ENCODE data around the gene NKAIN4.

NKAIN4 gene

DNA sequence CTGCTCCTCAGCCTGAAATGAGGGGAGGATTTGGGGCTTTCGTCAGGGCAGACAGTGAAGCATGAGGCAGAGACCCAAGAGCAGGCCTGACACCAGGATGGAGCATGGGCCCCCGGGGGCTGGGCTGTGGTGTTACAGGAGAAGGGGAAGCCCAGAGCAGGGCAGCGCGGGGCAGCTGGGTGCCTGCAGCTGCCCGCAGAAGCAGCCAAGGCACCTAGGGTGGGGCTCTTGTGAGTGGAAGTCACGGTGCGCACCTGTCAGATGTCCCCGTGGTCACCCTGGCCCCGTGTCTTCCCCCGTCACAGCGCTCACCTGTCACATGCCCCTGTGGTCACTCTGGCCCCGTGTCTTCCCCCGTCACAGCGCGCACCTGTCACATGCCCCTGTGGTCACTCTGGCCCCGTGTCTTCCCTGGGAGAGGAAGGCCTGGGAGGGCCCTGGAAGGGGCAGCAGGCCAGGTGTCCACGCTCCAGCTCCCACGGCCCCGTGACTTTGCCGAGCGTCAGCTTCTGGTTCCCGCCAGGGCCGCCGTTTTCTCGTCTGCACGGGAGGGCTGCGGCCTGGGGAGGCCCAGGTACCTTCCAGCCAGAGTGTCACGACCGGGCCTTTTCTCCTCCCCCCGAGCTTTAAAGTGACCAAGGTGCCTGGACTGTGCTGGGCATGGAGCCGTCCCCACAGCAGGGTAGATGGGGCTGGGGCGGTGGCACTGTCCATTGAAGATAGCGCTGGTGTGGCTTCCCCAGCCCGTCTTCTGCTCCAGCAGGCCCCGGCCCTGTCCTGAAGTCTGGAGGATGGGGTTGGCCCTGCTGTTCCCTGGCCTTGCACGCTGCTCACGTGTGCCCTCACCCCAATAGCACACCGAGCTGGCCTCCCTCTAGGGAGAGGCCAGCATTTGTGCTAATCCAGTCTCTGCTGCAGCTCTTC lies 27.7 kb upstream of the NKAIN4 start:
- Histone ChIP-seq H3K4me1 (ENCODE audit: control insufficient read depth, insufficient read depth, low read length) (no peaks in the 10 kb centered on the region), H3K9me3 (ENCODE audit: control insufficient read depth, insufficient read depth, low read length) (no peaks in the 10 kb centered on the region), H3K36me3 (ENCODE audit: control insufficient read depth, insufficient read depth, low read length) (peaks cover 36% of the 10 kb centered on the region), H3K27ac (ENCODE audit: low read length) (no peak overlapping the region), H3K27me3 (ENCODE audit: control insufficient read depth, insufficient read depth, low read length) (no peaks in the 10 kb centered on the region), H3K4me3 (ENCODE audit: low read length) (no peak overlapping the region)
- WGBS (ENCODE audit: insufficient coverage, insufficient read length), result no CpG with 5 or more reads among the region's 38 CpGs
- DNase-seq (ENCODE audit: low read depth, low spot score), result no peak

DNA sequence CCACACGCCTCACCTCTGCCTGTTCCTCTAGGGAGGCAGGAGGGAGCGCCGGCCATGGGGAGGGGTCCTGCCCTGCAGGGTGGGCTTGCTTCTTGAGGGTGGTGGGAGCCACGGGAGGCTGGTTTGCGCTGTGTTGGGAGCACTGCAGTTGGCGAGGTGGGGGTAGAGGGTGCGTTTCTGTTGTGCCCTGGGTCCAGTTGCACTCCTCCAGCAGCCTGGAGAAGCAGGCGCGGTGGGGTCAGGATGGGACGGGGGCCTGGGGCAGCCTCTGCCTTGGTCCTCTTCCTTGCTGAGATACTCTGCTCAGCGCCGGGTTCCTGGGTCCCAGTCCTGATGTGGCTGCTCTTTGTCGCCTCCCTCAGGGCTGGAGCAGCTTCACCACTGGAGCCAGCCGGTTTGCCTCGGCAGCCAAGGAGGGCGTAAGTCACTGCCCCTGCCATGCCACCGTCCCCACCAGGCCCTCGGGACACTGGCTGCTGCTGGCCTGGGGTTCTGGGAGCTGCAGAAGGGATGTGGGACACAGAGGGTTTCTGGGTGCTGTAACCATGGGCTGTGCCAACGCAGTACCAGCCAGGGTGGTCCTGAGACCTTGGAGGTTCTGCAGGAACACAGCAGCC lies 26.8 kb upstream of the NKAIN4 start:
- Histone ChIP-seq H3K4me1 (ENCODE audit: control insufficient read depth, insufficient read depth, low read length) (no peaks in the 10 kb centered on the region), H3K9me3 (ENCODE audit: control insufficient read depth, insufficient read depth, low read length) (no peaks in the 10 kb centered on the region), H3K36me3 (ENCODE audit: control insufficient read depth, insufficient read depth, low read length) (peaks cover 41% of the 10 kb centered on the region), H3K4me3 (ENCODE audit: low read length) (no peak overlapping the region), H3K27me3 (ENCODE audit: control insufficient read depth, insufficient read depth, low read length) (no peaks in the 10 kb centered on the region), H3K27ac (ENCODE audit: low read length) (no peak overlapping the region)
- no CpG with 5 or more reads among the region's 19 CpGs for WGBS (ENCODE audit: insufficient coverage, insufficient read length)
- no peak for DNase-seq (ENCODE audit: low read depth, low spot score)

DNA sequence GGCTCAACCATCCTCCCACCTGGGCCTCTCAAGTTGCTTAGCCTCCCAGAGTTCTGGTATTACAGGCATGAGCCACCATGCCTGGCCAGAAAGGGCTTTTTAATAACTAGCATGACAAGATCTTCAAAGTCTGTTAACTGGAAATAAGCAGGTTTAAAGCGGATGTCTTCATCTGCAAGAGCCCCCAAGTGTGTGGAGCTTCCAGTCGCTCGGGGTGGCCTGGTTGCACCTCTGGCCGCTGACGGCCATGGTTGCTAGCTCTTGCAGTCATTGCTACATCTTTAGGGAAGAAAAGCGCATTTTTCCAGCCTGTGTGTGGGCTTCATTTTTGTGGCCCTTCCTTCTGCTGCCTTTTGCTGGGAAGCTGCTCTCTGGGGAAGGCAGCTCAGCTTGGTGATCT lies 26.1 kb upstream of the NKAIN4 start:
- Histone ChIP-seq H3K36me3 (ENCODE audit: control insufficient read depth, insufficient read depth, low read length) (peaks cover 38% of the 10 kb centered on the region), H3K4me1 (ENCODE audit: control insufficient read depth, insufficient read depth, low read length) (no peaks in the 10 kb centered on the region), H3K27ac (ENCODE audit: low read length) (no peak overlapping the region), H3K4me3 (ENCODE audit: low read length) (no peak overlapping the region), H3K27me3 (ENCODE audit: control insufficient read depth, insufficient read depth, low read length) (no peaks in the 10 kb centered on the region), H3K9me3 (ENCODE audit: control insufficient read depth, insufficient read depth, low read length) (no peaks in the 10 kb centered on the region)
- WGBS (ENCODE audit: insufficient coverage, insufficient read length), result no CpG with 5 or more reads among the region's 6 CpGs
- no peak for DNase-seq (ENCODE audit: low read depth, low spot score)

DNA sequence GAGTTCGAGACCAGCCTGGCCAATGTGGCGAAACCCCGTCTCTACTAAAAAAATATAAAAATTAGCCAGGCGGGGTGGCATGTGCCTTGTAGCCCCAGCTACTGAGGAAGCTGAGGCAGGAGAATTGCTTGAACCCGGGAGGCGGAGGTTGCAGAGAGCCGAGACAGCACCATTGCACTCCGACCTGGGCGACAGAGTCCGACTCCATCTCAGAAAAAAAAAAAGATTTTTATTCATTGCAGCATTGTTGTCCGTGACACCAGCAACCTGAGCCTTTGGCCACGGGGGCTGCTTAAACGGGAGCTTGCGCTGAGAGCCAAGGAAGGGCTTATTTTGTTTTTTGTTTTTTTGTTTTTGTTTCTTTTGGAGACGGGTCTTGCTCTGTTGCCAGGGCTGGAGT lies 25.7 kb upstream of the NKAIN4 start:
- WGBS (ENCODE audit: insufficient coverage, insufficient read length), result no CpG with 5 or more reads among the region's 15 CpGs
- no peak for DNase-seq (ENCODE audit: low read depth, low spot score)
- Histone ChIP-seq H3K27me3 (ENCODE audit: control insufficient read depth, insufficient read depth, low read length) (no peaks in the 10 kb centered on the region), H3K9me3 (ENCODE audit: control insufficient read depth, insufficient read depth, low read length) (no peaks in the 10 kb centered on the region), H3K27ac (ENCODE audit: low read length) (no peak overlapping the region), H3K4me3 (ENCODE audit: low read length) (no peak overlapping the region), H3K4me1 (ENCODE audit: control insufficient read depth, insufficient read depth, low read length) (no peaks in the 10 kb centered on the region), H3K36me3 (ENCODE audit: control insufficient read depth, insufficient read depth, low read length) (peaks cover 36% of the 10 kb centered on the region)

DNA sequence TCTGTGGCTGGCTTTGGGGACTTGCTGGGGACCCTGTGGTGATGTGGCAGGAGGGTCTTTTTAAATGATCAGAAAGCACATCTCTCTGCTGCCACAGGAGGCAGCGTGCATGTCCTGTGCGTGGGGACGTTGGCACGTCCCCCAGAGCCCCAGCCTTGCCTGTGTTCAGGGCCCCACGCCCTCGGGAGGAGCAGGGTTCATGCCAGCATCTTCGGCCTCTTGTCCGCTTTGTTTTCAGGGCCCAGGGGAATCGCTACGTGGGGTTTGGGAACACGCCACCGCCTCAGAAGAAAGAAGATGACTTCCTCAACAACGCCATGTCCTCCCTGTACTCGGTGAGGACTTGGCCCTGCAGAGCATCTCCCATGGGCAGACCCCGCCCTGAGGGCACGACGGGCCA lies 24.4 kb upstream of the NKAIN4 start:
- H3K27me3 ChIP-seq (ENCODE audit: control insufficient read depth, insufficient read depth, low read length), result no peaks in the 10 kb centered on the region
- no peak overlapping the region for H3K27ac ChIP-seq (ENCODE audit: low read length)
- H3K4me1 ChIP-seq (ENCODE audit: control insufficient read depth, insufficient read depth, low read length), result 0 out of 2 replicates have a peak, but pooled peaks cover 1% of the 10 kb centered on the region
- WGBS (ENCODE audit: insufficient coverage, insufficient read length), result no CpG with 5 or more reads among the region's 17 CpGs
- no peak overlapping the region for H3K4me3 ChIP-seq (ENCODE audit: low read length)
- H3K36me3 ChIP-seq (ENCODE audit: control insufficient read depth, insufficient read depth, low read length), result peaks cover 32% of the 10 kb centered on the region
- no peak for DNase-seq (ENCODE audit: low read depth, low spot score)
- no peaks in the 10 kb centered on the region for H3K9me3 ChIP-seq (ENCODE audit: control insufficient read depth, insufficient read depth, low read length)

DNA sequence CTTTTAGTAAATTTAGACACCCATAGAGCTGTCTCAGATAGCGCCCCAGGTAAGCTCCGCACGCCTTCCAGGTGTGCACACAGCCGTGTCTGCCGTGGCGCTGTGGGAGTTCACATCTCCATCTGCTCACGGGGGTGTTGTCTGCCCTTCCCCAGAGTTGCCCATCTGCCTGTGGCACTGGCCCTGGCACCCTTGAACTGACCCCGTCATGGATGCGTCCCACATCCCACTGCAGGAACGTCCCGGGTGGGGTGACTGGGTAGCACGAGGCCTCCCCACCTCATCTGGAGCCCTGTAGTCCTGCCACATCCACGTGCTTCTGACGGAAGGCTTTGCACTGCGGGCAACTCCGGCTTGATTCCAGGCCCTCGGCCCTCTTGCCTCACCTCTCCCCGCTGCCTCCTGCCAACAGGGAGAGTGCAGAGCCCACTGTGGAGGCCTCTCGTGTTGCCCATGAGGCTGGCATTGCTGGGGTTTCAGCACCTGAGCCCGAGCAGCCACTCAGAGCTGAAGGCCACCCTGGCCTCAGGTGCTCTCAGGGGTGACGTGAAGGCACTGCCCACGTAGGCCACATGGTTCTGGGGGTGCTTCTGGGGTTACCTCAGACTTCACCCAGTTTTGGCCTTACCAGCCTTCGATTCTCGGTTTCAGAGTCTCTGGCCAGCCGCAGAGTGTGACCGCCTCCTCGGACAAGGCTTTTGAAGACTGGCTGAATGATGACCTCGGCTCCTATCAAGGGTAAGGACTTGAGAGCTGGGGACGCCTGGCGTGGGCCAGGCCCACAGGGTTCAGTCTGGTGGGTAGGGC lies 23.4 kb upstream of the NKAIN4 start:
- no CpG with 5 or more reads among the region's 30 CpGs for WGBS (ENCODE audit: insufficient coverage, insufficient read length)
- no peaks in the 10 kb centered on the region for H3K27me3 ChIP-seq (ENCODE audit: control insufficient read depth, insufficient read depth, low read length)
- peaks cover 23% of the 10 kb centered on the region for H3K36me3 ChIP-seq (ENCODE audit: control insufficient read depth, insufficient read depth, low read length)
- DNase-seq (ENCODE audit: low read depth, low spot score), result no peak
- 0 out of 2 replicates have a peak, but pooled peaks cover 1% of the 10 kb centered on the region for H3K4me1 ChIP-seq (ENCODE audit: control insufficient read depth, insufficient read depth, low read length)
- H3K9me3 ChIP-seq (ENCODE audit: control insufficient read depth, insufficient read depth, low read length), result no peaks in the 10 kb centered on the region
- H3K27ac ChIP-seq (ENCODE audit: low read length), result no peak overlapping the region
- H3K4me3 ChIP-seq (ENCODE audit: low read length), result no peak overlapping the region

DNA sequence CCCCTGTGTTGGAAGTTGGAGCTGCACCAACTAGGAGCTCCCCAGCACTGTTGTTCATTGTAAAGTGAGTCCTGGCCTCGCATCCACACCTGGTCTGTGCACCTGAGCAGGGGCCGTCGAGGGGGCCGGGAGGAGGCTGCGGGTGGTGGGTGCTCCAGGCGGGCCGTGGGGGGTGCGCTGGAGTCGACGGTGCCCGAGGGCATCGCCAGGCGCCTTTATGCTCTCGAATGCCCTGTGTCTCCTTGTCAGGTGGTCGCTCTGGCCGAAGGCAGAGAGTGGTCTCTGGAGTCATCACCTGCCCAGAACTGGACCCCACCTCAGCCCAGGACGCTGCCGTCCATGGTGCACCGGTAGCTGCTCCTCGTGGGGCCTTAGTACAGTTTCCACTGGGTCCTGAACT lies 22.7 kb upstream of the NKAIN4 start:
- H3K9me3 ChIP-seq (ENCODE audit: control insufficient read depth, insufficient read depth, low read length), result no peaks in the 10 kb centered on the region

DNA sequence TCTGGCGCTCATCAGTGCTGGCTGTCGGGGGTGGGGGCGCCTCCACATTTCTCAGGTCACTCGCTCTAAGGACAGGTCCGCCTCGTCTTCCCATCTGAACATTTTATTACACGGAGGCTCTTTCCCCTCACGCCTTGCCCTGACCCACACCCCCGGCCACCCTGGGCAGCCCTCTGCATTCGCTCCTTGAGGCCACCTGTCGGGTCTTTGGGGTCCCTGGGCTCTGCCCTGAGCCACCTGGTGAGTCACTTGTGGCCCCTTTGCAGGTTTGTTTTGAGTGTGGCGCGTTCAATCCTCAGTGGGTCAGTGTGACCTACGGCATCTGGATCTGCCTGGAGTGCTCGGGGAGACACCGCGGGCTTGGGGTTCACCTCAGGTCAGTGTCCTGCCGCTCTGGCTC lies 21.6 kb upstream of the NKAIN4 start:
- Histone ChIP-seq H3K27me3 (ENCODE audit: control insufficient read depth, insufficient read depth, low read length) (no peaks in the 10 kb centered on the region), H3K4me1 (ENCODE audit: control insufficient read depth, insufficient read depth, low read length) (0 out of 2 replicates have a peak, but pooled peaks cover 1% of the 10 kb centered on the region), H3K4me3 (ENCODE audit: low read length) (no peak overlapping the region), H3K36me3 (ENCODE audit: control insufficient read depth, insufficient read depth, low read length) (peaks cover 23% of the 10 kb centered on the region), H3K27ac (ENCODE audit: low read length) (no peak overlapping the region), H3K9me3 (ENCODE audit: control insufficient read depth, insufficient read depth, low read length) (no peaks in the 10 kb centered on the region)
- WGBS (ENCODE audit: insufficient coverage, insufficient read length), result no CpG with 5 or more reads among the region's 18 CpGs
- no peak for DNase-seq (ENCODE audit: low read depth, low spot score)

More for the DNA sequence above, 22.7 kb upstream of the NKAIN4 start:
- Histone ChIP-seq H3K4me3 (ENCODE audit: low read length) (no peak overlapping the region), H3K4me1 (ENCODE audit: control insufficient read depth, insufficient read depth, low read length) (0 out of 2 replicates have a peak, but pooled peaks cover 1% of the 10 kb centered on the region), H3K27me3 (ENCODE audit: control insufficient read depth, insufficient read depth, low read length) (no peaks in the 10 kb centered on the region), H3K36me3 (ENCODE audit: control insufficient read depth, insufficient read depth, low read length) (peaks cover 23% of the 10 kb centered on the region), H3K27ac (ENCODE audit: low read length) (no peak overlapping the region)
- WGBS (ENCODE audit: insufficient coverage, insufficient read length), result no CpG with 5 or more reads among the region's 20 CpGs
- no peak for DNase-seq (ENCODE audit: low read depth, low spot score)

DNA sequence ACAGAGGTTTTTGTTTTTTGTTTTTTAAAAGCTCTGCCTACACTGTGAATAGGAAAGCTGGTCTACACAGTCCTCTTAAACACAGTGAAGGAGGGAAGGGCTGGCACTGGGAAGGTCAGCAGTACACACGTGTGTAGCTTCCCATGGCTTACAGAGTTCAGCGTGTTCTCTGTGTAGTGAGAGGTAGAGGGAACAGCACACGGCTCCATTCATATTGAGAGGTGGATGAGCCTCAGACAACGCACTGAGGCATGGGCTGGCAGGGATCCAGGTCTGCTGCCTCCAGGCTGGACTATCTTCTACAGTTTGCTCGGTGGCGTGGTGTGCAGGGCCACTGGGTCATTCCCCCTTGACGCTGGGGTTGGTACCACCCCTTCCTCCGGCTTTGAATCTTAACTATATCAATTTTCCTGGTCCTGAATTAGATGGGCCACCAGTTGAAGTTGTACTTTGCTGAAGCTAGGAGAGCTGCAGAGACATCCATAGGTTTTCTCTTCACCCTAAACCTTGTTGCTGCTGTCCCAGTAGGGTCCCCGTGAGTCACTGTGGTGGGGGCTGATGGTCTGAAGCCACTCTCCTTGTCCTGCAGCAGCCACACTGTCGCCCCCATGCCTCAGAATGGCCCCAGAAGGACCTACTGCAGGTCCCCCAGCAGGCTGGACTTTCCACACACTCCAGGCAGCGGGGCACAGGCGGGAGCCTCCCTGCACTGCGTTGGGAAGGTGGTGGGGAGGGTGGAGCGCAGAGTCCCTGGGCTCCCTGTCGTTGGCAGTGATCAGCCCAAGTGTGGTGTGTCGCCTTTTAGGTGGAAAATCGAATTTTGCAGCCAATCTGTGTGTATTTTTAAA lies 20.3 kb upstream of the NKAIN4 start:
- H3K4me1 ChIP-seq (ENCODE audit: control insufficient read depth, insufficient read depth, low read length), result 0 out of 2 replicates have a peak, but pooled peaks cover 1% of the 10 kb centered on the region
- no peak for DNase-seq (ENCODE audit: low read depth, low spot score)
- no CpG with 5 or more reads among the region's 17 CpGs for WGBS (ENCODE audit: insufficient coverage, insufficient read length)
- H3K27me3 ChIP-seq (ENCODE audit: control insufficient read depth, insufficient read depth, low read length), result no peaks in the 10 kb centered on the region
- no peak overlapping the region for H3K4me3 ChIP-seq (ENCODE audit: low read length)
- H3K27ac ChIP-seq (ENCODE audit: low read length), result no peak overlapping the region
- peaks cover 20% of the 10 kb centered on the region for H3K36me3 ChIP-seq (ENCODE audit: control insufficient read depth, insufficient read depth, low read length)
- no peaks in the 10 kb centered on the region for H3K9me3 ChIP-seq (ENCODE audit: control insufficient read depth, insufficient read depth, low read length)

Data from iPS DF 6.9 (cell line).